Stimulated activated CD8-positive, alpha-beta memory T cell treated with anti-CD3 and anti-CD28 coated beads, Interleukin-7, amount 100 ng/mL, for 4 hours (primary cell): ENCODE measurements around the gene MAGEB1.

ENCODE experiments used
- DNase-seq, 2 donors: peaks; one replicate each; pipeline ENCODE4 v3.0.0-alpha.2; 2020; ENCODE audit warnings: low read depth in 2 of 2

Gene MAGEB1, protein sequence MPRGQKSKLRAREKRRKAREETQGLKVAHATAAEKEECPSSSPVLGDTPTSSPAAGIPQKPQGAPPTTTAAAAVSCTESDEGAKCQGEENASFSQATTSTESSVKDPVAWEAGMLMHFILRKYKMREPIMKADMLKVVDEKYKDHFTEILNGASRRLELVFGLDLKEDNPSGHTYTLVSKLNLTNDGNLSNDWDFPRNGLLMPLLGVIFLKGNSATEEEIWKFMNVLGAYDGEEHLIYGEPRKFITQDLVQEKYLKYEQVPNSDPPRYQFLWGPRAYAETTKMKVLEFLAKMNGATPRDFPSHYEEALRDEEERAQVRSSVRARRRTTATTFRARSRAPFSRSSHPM

DNA sequence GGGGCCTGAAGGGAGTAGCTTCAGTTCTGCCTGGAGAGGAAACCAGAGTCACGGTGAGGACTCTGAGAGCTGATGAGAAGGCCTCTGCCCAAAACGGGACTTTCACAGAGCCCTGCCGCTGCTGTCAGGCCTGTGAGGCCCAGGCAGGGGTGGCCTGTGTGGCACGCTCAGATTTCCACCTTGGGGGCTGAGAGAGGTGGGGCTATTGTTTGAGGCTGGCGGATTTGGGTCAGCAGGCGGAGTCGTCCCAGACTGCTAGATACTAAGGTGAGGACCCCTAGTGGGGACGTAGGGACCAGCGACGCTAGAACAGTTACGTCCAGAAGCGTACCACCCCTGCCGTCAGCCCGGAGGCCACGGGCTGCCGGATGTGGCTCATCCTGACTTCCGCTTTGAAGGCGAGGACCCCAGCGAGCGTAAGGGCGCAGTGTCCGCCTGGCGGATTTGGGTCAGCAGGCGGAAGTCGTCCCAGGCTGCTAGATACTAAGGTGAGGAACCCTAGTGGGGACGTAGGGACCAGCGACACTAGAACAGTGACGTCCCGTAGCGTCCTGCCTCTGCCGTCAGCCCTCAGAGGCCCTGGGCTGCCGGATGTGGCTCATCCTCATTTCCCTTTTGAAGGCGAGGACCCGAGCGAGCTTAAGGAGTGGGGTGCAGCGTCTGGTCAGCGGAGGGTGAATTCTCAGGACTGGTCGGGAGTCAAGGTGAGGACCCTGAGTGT is at the start of gene MAGEB1:
TSS of gene MAGEB1 (plus strand) at position 378 of the 721 bp plus-strand sequence. CDS start 3,348 bp downstream, outside the sequence.
- DNase-seq, result no peak

- no peak for DNase-seq
Measured at GRCh38 chrX:30212172-30212571, 34.8 kb upstream of the MAGEB1 start.

DNA sequence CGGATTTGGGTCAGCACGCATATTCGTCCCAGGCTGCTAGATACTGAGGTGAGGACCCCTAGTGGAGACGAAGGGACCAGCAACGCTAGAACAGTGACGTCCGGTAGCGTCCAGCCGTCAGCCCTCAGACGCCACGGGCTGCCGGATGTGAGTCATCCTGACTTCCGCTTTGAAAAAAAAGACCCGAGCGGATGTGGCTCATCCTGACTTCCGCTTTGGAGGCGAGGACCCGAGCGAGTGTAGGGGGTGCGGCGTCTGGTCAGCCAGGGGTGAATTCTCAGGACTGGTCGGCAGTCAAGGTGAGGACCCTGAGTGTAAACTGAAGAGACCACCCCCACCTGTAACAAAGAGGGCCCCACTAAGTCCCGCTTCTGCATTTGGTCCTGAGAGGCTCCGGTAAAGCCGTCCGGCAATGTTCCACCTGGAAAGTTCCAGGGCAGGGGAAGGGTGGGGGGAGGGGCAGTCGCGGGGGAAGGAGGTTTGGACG is 31.5 kb upstream of the MAGEB1 start, which contains the start of gene MAGEB2:
TSS of gene MAGEB2 (plus strand) at position 207 of the 487 bp plus-strand sequence. CDS start 3,018 bp downstream, outside the sequence.
- no peak for DNase-seq

GRCh38 chrX:30217465-30217864 is 29.5 kb upstream of the MAGEB1 start:
- DNase-seq, result no peak

DNA sequence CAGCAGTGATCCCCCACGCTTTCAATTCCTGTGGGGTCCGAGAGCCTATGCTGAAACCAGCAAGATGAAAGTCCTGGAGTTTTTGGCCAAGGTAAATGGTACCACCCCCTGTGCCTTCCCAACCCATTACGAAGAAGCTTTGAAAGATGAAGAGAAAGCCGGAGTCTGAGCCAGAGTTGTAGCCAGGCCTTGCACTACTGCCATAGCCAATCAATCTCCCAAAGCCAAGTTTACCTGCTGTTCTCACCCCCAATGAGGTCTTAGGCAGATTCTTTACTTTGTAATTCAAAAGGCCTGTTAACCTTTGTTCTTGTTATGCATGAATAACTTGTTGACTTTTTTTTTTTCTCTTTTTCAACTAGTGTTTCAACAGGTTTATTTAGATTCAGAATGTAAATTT is 27.6 kb upstream of the MAGEB1 start:
- no peak for DNase-seq

DNA sequence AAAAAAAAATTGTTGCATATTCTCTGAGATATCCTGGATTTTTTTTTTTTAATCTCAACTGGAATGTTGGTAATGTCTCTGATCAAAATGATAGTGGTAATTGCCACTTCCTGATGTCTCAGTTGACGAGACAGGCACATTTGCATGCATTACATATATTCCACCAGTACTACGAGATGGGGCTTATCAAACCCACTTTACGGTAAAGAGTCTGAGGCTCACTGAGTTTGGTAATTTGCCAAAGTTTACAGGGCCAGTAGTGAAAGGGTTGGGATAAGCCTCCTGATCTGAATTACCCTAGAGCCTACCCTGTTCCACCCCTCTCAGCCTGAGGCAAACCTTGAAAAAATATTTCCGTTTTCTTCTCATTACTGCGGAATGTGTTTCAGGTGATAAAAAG is 26.3 kb upstream of the MAGEB1 start:
- DNase-seq, result no peak

DNA sequence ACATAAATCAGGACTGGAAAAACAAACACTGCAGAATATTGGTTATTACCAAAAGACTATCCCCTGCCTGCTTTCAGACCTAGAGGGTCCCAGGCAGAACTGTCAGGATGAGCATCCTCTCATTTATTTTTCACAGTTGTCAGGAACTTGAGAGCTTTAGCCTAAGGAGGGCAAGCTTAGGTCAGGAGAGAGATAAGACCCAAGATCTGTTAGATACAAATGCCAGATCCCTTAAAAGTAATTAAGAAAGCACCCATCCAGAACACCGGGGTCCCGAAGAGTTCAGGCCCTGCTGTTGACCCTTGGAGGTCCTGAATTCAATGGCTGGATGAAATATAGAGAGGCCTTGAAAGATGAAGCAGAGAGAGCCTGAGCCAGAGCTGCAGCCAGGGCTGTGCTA is 22.4 kb upstream of the MAGEB1 start:
- DNase-seq, result no peak

GRCh38 chrX:30228526-30228925 is 18.4 kb upstream of the MAGEB1 start:
- DNase-seq, result no peak

DNA sequence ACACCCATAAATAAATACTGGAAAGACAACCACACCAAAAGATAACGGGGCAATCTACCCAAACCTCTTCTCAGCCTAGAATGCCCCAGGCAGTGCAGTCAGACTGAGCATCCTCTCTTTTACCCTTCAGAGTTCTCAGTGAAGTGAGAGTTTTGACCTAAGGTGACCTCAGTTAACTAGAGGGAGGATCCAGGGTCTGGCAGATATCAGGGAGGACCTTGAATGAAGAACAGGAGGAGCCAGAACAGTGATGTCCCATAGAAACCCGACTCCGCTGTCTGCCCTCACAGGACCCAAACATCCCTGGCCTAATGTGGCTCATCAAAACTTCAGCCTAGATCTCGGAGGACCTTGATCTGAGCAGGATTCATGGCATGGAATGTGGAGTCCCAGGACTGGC is 16.6 kb upstream of the MAGEB1 start, which contains the start of gene MAGEB3:
TSS of gene MAGEB3 (plus strand) at position 263 of the 400 bp plus-strand sequence. CDS start 5,268 bp downstream, outside the sequence.
- no peak for DNase-seq

DNA sequence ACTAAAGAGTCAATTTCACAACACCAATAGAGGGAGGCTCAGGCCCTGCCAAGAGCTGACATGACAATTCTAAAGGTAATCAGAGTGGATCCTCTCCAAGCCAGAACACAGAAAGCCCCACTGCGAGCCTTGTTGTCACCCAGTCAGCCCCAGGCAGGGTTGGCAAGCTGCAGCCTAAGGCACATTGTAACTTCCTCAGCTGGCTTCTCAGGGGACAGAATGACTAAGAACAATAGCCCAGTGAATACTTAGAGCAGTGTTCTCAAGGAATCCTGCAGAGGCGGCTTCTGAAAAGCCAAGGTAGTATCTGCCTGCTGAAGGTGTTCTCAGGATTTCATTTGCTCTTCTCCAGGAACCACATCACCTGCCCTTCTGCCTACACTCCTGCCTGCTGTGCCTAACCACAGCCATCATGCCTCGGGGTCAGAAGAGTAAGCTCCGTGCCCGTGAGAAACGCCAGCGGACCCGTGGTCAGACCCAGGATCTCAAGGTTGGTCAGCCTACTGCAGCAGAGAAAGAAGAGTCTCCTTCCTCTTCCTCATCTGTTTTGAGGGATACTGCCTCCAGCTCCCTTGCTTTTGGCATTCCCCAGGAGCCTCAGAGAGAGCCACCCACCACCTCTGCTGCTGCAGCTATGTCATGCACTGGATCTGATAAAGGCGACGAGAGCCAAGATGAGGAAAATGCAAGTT is 5.1 kb upstream of the MAGEB1 start, which contains the start of gene MAGEB4:
TSS of gene MAGEB4 (plus strand) at position 277 of the 692 bp plus-strand sequence. CDS start at position 413, 136 bp downstream.
- DNase-seq, result no peak

GRCh38 chrX:30248854-30249253 is 1.9 kb downstream of the MAGEB1 start:
- no peak for DNase-seq

- no peak for DNase-seq
Measured at GRCh38 chrX:30253257-30253656, 6.3 kb downstream of the MAGEB1 start.

DNA sequence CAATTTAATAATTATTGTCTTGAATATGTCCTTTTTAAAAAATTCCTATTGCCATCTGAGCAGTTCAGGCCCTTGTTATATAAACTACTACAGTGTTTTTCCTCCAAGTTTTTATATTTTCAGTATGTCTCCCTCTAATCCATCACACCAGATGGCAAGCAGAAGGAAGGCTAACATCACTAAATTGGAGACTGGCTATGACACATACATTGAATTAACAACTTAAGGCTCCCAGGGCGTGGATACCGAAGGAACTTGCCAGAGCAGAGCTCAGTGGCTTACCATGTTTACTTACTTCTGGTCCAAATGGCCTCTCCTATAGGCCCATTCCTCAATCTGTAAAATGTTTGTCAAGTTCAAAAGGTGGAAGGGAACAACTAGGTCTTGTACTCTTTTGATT is 13.0 kb downstream of the MAGEB1 start:
- DNase-seq, result no peak

GRCh38 chrX:30261012-30261411 is 14.1 kb downstream of the MAGEB1 start:
- DNase-seq, result no peak

- DNase-seq, result no peak
Measured at GRCh38 chrX:30262763-30263162, 15.8 kb downstream of the MAGEB1 start.

- DNase-seq, result no peak
Measured at GRCh38 chrX:30270639-30271038, 23.7 kb downstream of the MAGEB1 start.

- DNase-seq, result no peak
Measured at GRCh38 chrX:30275498-30275897, 28.6 kb downstream of the MAGEB1 start.

GRCh38 chrX:30278365-30278764 is 31.4 kb downstream of the MAGEB1 start:
- no peak for DNase-seq

DNA sequence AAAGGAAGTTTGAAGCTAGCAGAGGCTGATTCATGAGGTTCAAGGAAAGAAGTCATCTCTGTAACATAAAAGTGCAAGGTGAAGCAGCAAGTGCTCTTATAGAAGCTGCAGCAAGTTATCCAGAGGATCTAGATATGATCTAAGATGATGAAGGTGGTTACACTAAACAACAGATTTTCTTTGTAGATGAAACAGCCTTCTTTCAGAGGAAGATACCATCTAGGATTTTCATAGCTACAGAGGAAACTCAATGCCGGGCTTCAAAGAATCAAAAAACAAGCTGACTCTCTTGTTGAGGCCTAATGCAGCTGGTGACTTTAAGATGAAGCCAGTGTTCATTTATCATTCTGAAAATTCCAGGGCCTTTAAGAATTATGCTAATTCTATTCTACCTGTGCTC is 33.5 kb downstream of the MAGEB1 start:
- DNase-seq, result no peak

DNA sequence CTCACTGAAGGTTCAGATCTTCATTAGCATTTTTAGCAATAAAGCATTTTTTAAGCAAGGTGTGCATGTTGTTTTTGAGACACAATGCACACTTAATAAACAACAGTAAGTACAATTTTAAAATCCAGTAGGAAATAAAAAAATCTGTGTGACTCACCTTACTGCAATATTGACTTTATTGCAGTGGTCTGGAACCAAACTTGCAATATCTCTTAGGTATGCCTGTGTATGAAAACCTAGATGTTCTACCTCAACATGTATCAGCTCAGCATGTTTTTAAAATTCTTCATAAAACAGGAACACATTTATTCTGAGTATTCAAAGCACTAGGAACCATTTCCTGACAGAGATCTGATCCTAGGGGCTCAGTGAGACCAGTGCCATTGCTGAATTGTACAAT is 35.6 kb downstream of the MAGEB1 start:
- DNase-seq, result no peak

DNA sequence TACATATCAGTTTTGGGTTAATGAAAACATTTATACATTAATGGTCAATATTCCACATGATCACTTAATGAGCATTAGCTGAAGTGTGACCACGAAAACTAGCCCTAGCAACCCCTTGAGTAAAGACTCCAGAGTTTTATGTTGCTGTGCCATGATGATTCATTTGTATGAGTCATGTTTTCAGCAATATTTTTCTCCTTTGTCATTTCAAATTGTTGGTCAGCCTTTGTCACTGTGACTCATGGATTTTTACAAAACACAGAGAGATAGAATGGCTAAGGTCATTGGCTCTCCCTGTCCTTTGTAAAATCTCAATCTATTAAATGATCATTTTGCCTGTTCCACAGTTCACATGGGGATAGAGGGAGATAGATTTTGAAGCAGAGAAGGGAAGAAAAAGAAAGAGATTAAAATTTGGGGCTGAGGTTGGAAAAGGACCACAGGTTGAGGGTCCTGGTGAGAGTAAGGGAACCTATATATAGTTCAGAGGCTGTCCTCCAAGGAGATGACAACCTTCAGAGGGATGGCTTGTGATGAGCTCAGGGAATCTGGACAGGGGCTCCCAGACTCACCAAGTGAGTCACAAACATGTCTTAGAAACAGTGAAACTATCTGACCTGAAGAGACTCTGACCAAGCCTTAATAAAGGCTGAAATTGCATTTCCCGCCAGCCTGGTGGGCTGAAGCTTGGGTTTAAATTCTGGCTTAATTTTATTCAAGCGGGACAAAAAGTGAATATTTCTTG is 36.7 kb downstream of the MAGEB1 start:
- no peak for DNase-seq
